Fibroblast of pulmonary artery (primary cell): ENCODE results near the gene STIMATE.

ENCODE experiments used
- DNase-seq: peaks from one replicate; pipeline ENCODE4 v3.0.0-alpha.2; 2010; ENCODE audit warnings: low read depth
- H3K4me3 ChIP-seq: replicated peaks from 2 replicates; pipeline ENCODE4 v1.5.1; 2011; ENCODE audit warnings: low read depth, mild to moderate bottlenecking, control low read depth, low read length, moderate library complexity
- TF ChIP-seq, protein P1 (sequence below): IDR thresholded peaks from 2 replicates; pipeline ENCODE4 v1.5.1; 2011; ENCODE audit warnings: mild to moderate bottlenecking, control low read depth, low read length, inconsistent platforms; ENCODE audit errors: missing control alignments

STIMATE gene

GRCh38 chr3:52895418-52895817, 1.9 kb downstream of the STIMATE start:
- TF ChIP-seq, protein P1, sequence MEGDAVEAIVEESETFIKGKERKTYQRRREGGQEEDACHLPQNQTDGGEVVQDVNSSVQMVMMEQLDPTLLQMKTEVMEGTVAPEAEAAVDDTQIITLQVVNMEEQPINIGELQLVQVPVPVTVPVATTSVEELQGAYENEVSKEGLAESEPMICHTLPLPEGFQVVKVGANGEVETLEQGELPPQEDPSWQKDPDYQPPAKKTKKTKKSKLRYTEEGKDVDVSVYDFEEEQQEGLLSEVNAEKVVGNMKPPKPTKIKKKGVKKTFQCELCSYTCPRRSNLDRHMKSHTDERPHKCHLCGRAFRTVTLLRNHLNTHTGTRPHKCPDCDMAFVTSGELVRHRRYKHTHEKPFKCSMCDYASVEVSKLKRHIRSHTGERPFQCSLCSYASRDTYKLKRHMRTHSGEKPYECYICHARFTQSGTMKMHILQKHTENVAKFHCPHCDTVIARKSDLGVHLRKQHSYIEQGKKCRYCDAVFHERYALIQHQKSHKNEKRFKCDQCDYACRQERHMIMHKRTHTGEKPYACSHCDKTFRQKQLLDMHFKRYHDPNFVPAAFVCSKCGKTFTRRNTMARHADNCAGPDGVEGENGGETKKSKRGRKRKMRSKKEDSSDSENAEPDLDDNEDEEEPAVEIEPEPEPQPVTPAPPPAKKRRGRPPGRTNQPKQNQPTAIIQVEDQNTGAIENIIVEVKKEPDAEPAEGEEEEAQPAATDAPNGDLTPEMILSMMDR, result no peak
- DNase-seq, result no peak
- no peak overlapping the region for H3K4me3 ChIP-seq

DNA sequence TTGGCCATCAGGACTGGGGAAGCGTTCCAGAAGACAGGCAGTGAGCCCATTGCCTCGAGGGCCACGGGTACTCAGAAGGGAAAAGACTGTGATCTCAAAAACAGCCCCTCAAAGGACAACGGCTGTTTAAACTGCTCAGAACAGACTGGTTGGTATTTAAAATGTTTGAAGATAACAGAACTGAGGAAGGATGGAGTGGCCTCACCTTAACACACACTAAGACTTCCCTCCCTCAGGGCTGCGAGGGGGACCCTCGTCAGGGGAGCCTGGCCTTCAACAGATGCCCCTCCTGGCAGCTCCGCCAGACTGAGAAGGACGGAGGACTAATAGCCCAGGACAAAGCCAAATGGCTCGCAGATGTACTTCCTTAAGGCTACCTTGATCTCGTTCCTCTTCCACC, 2.6 kb downstream of the STIMATE start:
- no peak overlapping the region for H3K4me3 ChIP-seq
- no peak for DNase-seq
- TF ChIP-seq, protein P1, result no peak

GRCh38 chr3:52893723-52894122, 3.6 kb downstream of the STIMATE start:
- TF ChIP-seq, protein P1, result no peak

DNA sequence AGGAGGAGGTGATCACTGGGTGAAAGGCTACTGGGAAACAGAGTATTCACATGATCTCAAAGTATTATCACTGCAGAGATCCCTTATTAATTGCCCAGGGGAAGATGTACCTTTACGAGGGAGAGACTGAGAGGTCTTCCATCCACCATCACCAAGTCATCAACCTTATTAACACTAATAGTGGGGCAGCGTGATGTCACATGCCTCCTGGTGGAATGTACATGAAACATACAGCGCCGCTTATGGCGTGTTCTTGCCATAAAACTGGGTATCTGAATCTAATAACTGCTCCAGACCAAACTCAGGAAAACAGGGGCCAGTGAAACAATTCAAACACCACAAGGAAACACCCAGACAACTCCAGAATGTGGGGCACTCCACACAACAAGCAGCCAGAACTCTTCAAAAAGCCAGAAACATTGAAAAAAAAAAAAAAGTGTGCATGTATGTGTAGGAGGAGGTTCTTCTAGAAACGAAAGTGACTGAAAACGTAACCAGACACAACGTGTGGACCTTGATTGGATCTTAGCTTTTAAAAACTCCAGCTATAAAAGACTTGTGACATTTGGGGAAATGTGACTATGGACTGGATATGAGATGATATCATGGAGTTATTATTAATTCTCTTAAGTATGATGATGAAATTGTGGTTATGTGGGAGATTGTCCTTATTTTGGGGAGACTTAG, 4.6 kb downstream of the STIMATE start:
- peak; percentile 60 for DNase-seq
- H3K4me3 ChIP-seq, result peak overlapping the region; percentile 4
- TF ChIP-seq, protein P1, result no peak

More at GRCh38 chr3:52893723-52894122, 3.6 kb downstream of the STIMATE start:
- DNase-seq, result no peak
- H3K4me3 ChIP-seq, result no peak overlapping the region

DNA sequence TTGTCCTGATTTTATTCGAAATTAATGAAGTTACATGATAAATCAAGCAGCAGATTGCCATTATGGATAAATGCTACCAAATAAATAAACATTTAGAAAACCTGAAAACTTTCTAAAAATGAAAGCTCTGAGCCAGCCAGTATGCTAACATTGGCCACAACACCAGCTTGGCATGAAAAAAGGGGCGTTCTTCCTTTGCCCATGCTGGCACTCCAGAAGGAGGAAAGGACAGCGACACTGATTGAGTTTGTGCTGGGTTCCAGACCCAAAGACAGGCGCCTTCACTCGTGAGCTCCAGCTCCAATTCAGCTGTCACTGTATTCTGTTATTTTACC, 5.1 kb downstream of the STIMATE start:
- TF ChIP-seq, protein P1, result no peak
- no peak overlapping the region for H3K4me3 ChIP-seq
- DNase-seq, result no peak

- DNase-seq, result peak; percentile 45
- H3K4me3 ChIP-seq, result no peak overlapping the region
- TF ChIP-seq, protein P1, result no peak
Measured at GRCh38 chr3:52891615-52892081, 5.7 kb downstream of the STIMATE start.

DNA sequence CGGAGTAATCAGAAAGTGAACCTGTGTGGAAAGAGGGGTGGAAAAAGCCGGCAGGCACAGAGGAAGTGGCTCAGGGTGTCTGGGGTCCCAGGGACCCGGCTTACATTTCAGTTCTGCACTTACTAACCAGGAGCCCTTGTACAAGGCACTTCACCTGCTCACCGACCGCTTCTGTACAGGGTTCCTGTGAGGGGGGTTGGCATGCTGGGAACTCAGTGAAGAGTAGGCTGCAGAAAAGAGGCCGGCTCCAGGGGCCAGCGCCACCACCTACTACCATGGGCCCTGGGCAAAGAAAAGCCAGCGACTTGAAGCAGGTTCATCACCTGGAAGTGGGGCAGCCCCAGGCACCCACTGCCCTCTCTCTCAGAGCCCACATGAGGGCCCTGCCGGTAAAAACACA, 6.2 kb downstream of the STIMATE start:
- no peak for DNase-seq
- H3K4me3 ChIP-seq, result no peak overlapping the region
- TF ChIP-seq, protein P1, result no peak
